HG03039 (cell line): ENCODE measurements around the gene PSMB5.

ENCODE experiments used
- ATAC-seq: cut with Tn5 transposase; IDR thresholded peaks from one replicate; pipeline ENCODE4 v1.9.1; 2021; ENCODE audit warnings: mild to moderate bottlenecking, moderate library complexity; ENCODE audit not compliant: unreplicated experiment

Gene PSMB5

GRCh38 chr14:22976620-22977433 is 57.9 kb downstream of the PSMB5 start:
- ATAC-seq = no peak
